IMR-90 (cell line): ENCODE data around the gene PLA2G1B. TPM values are rescaled to one million over a fixed set of nuclear protein-coding genes. Genes with fewer than 3 reads are reported as not detected.

Source experiments
- ATAC-seq: fragments of 200-7000 bp; cut with Tn5 transposase; 2 replicates; pipeline ENCODE4 v1.9.1; 2020; ENCODE audit warnings: low read depth, mild to moderate bottlenecking, moderate library complexity
- BruUV-seq: library from RNA; stranded (reverse); fragments of 400-500 nt; replicated peaks from 2 replicates; lab custom pipeline; 2021; lab: Mats Ljungman, UMichigan
- CTCF ChIA-PET: fragments of 300-600 bp; formaldehyde crosslinking; extraction: SDS; loops from one replicate; lab custom pipeline; 2021; ENCODE audit warnings: antibody characterized with exemption; lab: Yijun Ruan, JAX
- POLR2A ChIA-PET: fragments of 300-600 bp; sonication (Branson Sonifier 250); formaldehyde crosslinking; loops from one replicate; lab custom pipeline; 2022; ENCODE audit warnings: antibody characterized with exemption; ENCODE audit not compliant: unreplicated experiment; lab: Charles Lee
- DNase-seq: peaks from one replicate; pipeline ENCODE4 v3.0.0; 2013
- H2AFZ ChIP-seq: replicated peaks from 2 replicates; pipeline ENCODE3; 2013; ENCODE audit warnings: low read length, mild to moderate bottlenecking; ENCODE audit not compliant: poor library complexity
- H2AK5ac ChIP-seq: 2 replicates; pipeline ENCODE4 v1.6.1; 2013; ENCODE audit warnings: low read depth, low read length, inconsistent platforms
- H2AK9ac ChIP-seq: replicated peaks from 2 replicates; pipeline ENCODE3; 2013; ENCODE audit warnings: mild to moderate bottlenecking, low read depth, low read length, moderate library complexity; ENCODE audit not compliant: poor library complexity
- H2BK120ac ChIP-seq: 2 replicates; pipeline ENCODE4 v1.6.1; 2013; ENCODE audit warnings: low read depth, low read length, inconsistent platforms
- H2BK15ac ChIP-seq: 3 replicates; pipeline ENCODE4 v1.6.1; 2013; ENCODE audit warnings: low read depth, low read length, inconsistent platforms
- H2BK20ac ChIP-seq: 2 replicates; pipeline ENCODE4 v1.6.1; 2013; ENCODE audit warnings: low read depth, mild to moderate bottlenecking, inconsistent platforms, low read length, moderate library complexity
- H2BK5ac ChIP-seq: 2 replicates; pipeline ENCODE4 v1.6.1; 2013; ENCODE audit warnings: mild to moderate bottlenecking, low read depth, low read length, inconsistent platforms; ENCODE audit not compliant: poor library complexity, severe bottlenecking
- H3K14ac ChIP-seq: replicated peaks from 2 replicates; pipeline ENCODE4 v1.6.1; 2013; ENCODE audit warnings: low read depth, low read length, inconsistent platforms
- H3K18ac ChIP-seq: 2 replicates; pipeline ENCODE4 v1.6.1; 2013; ENCODE audit warnings: low read depth, low read length, control low read depth
- H3K23ac ChIP-seq: 2 replicates; pipeline ENCODE4 v1.6.1; 2013; ENCODE audit warnings: low read depth, low read length, inconsistent platforms
- H3K27ac ChIP-seq: 2 replicates; pipeline ENCODE4 v1.5.1; 2013; ENCODE audit warnings: mild to moderate bottlenecking, control low read depth, low read length; ENCODE audit not compliant: insufficient read depth
- H3K27me3 ChIP-seq: 2 replicates; pipeline ENCODE4 v1.6.1; 2013; ENCODE audit warnings: low read length; ENCODE audit not compliant: control insufficient read depth, insufficient read depth
- H3K36me3 ChIP-seq: 2 replicates; pipeline ENCODE4 v1.6.1; 2013; ENCODE audit warnings: low read length, mixed read lengths; ENCODE audit not compliant: control insufficient read depth, insufficient read depth
- H3K4ac ChIP-seq: 2 replicates; pipeline ENCODE4 v1.6.1; 2013; ENCODE audit warnings: low read depth, low read length, inconsistent platforms
- H3K4me1 ChIP-seq: 2 replicates; pipeline ENCODE4 v1.6.1; 2013; ENCODE audit warnings: low read length, mixed read lengths; ENCODE audit not compliant: control insufficient read depth, insufficient read depth
- H3K4me2 ChIP-seq: 2 replicates; pipeline ENCODE4 v1.6.1; 2013; ENCODE audit warnings: low read depth, mild to moderate bottlenecking, control low read depth, low read length, moderate library complexity
- H3K4me3 ChIP-seq: 2 replicates; pipeline ENCODE4 v1.5.1; 2013; ENCODE audit warnings: low read depth, mild to moderate bottlenecking, control low read depth, low read length, moderate library complexity; ENCODE audit not compliant: insufficient read depth
- H3K56ac ChIP-seq: 2 replicates; pipeline ENCODE4 v1.6.1; 2013; ENCODE audit warnings: low read length, inconsistent platforms; ENCODE audit not compliant: insufficient read depth; ENCODE audit errors: extremely low read depth
- H3K79me1 ChIP-seq, 2 experiments: 2 replicates each; pipeline ENCODE4 v1.6.1; 2013; ENCODE audit warnings: low read length in 2 of 2, inconsistent platforms in 1 of 2, low read depth in 1 of 2
- H3K9ac ChIP-seq: 2 replicates; pipeline ENCODE4 v1.6.1; 2013; ENCODE audit warnings: low read depth, low read length, control low read depth
- H3K9me1 ChIP-seq: 2 replicates; pipeline ENCODE4 v1.6.1; 2013; ENCODE audit warnings: low read length, inconsistent platforms; ENCODE audit not compliant: insufficient read depth
- H3K9me3 ChIP-seq: 2 replicates; pipeline ENCODE4 v1.6.1; 2013; ENCODE audit warnings: low read length; ENCODE audit not compliant: control insufficient read depth, insufficient read depth
- H4K20me1 ChIP-seq: 2 replicates; pipeline ENCODE4 v1.6.1; 2013; ENCODE audit warnings: low read length, inconsistent platforms; ENCODE audit not compliant: insufficient read depth
- H4K5ac ChIP-seq: 2 replicates; pipeline ENCODE4 v1.6.1; 2013; ENCODE audit warnings: mild to moderate bottlenecking, low read depth, low read length, control low read depth
- H4K8ac ChIP-seq, 2 experiments: 2 replicates each; pipeline ENCODE4 v1.6.1; 2013; ENCODE audit warnings: low read depth in 2 of 2, low read length in 2 of 2, control low read depth in 1 of 2, inconsistent platforms in 1 of 2
- H4K91ac ChIP-seq: 2 replicates; pipeline ENCODE4 v1.6.1; 2013; ENCODE audit warnings: low read depth, low read length, inconsistent platforms; ENCODE audit not compliant: insufficient read depth
- BHLHE40 ChIP-seq: fragments of 150-350 bp; IDR thresholded peaks from 2 replicates; pipeline ENCODE4 v1.6.1; 2016; ENCODE audit warnings: mild to moderate bottlenecking, low read depth, low read length
- FOS ChIP-seq: fragments of 150-350 bp; IDR thresholded peaks from 2 replicates; pipeline ENCODE4 v1.6.1; 2016; ENCODE audit warnings: low read depth, low read length
- MAFK ChIP-seq: IDR thresholded peaks from 2 replicates; pipeline ENCODE4 v1.6.1; 2012; ENCODE audit warnings: low read depth, low read length, improper control_type of control experiment
- MXI1 ChIP-seq: IDR thresholded peaks from 2 replicates; pipeline ENCODE4 v1.6.1; 2012; ENCODE audit warnings: low read depth, mild to moderate bottlenecking, low read length, moderate library complexity, borderline replicate concordance
- NFE2L2 ChIP-seq: fragments of 150-350 bp; IDR thresholded peaks from 2 replicates; pipeline ENCODE4 v1.6.1; 2016; ENCODE audit warnings: low read depth, mild to moderate bottlenecking, low read length
- POLR2A ChIP-seq: IDR thresholded peaks from 2 replicates; pipeline ENCODE4 v1.6.1; 2012; ENCODE audit warnings: mild to moderate bottlenecking, low read depth, low read length
- RAD21 ChIP-seq: IDR thresholded peaks from 2 replicates; pipeline ENCODE4 v1.6.1; 2012; ENCODE audit warnings: low read length, improper control_type of control experiment
- SMC3 ChIP-seq: fragments of 150-350 bp; IDR thresholded peaks from 2 replicates; pipeline ENCODE4 v1.6.1; 2016; ENCODE audit warnings: low read depth, mild to moderate bottlenecking, antibody characterized with exemption, low read length, moderate library complexity
- WGBS, 2 experiments: methylation state at CpG; one replicate each; pipeline versions ENCODE4 v1.1.5 to v1.1.7; 2013; ENCODE audit warnings: missing lambda C conversion rate in 2 of 2; ENCODE audit not compliant: insufficient read length in 1 of 2; ENCODE audit errors: extremely low coverage in 2 of 2; 5-methylcytosine and 5-hydroxymethylcytosine counted together
- dilution Hi-C: fragments of 300-500 bp; cut with HindIII; formaldehyde crosslinking; loops from one replicate; pipeline ENCODE4 v1.14.3; 2018; ENCODE audit warnings: low sequenced_read_pairs; ENCODE audit not compliant: unreplicated experiment
- in situ Hi-C: fragments of 300-500 bp; cut with MboI; formaldehyde crosslinking; loops from 3 replicates; pipeline ENCODE4 v1.14.3; 2019; ENCODE audit warnings: low sequenced_read_pairs, inconsistent platforms, mixed read lengths
- intact Hi-C: fragments of 100-400 bp; cut with micrococcal nuclease; formaldehyde crosslinking; loops from 2 replicates; pipeline ENCODE4 v1.10.0; 2022
- polyA plus RNA-seq, 3 experiments: library from polyadenylated mRNA; depleted of rRNA; stranded (reverse); fragments of >200 nt; gene quantifications; 2 replicates each; pipeline ENCODE4 v1.2.3, GENCODE V29; 2012; ENCODE audit warnings: low replicate concordance in 1 of 3
- total RNA-seq: library from RNA; depleted of rRNA; stranded (reverse); fragments of >200 nt; gene quantifications from 2 replicates; pipeline ENCODE4 v1.2.3, GENCODE V29; 2012
- TF ChIP-seq, protein P1 (sequence below): conservative IDR thresholded peaks from 2 replicates; pipeline ENCODE4 v1.5.1; 2012; ENCODE audit warnings: mild to moderate bottlenecking, low read depth, low read length, improper control_type of control experiment
- TF ChIP-seq, protein P2 (sequence below): fragments of 150-350 bp; IDR thresholded peaks from 2 replicates; pipeline ENCODE4 v1.6.1; 2017; ENCODE audit warnings: mild to moderate bottlenecking, antibody characterized with exemption, low read length, low read depth

PLA2G1B gene
- total and polyA plus RNA-seq, 2 of the 4 experiments (the other 2 are of a cell fraction): not detected

DNA sequence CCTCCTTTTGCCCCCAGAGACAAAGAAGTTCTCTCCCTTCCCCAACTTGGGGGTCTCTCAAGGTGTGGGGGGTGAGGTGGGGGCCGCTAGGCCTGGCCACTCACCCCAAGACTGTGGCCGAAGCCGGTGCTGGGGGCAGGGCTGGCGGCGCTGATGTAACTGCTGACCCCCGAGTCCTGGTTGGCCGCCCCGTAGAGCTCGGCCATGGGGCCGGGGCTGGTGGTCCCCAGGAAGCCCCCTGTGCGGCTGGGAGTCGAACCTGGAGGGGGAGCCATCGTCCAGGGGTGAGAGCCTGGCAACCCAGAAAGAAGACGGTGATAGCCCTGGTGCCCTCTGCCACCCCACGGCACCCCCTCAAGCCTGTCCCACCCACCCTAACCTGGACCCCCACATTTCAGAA lies 18.5 kb upstream of the PLA2G1B start:
- no peaks in the 10 kb centered on the region for H3K4me1 ChIP-seq
- ChIA-PET CTCF (no interaction called here), POLR2A (no interaction called here)
- intact Hi-C loops: no loop called here
- no peak overlapping the region for H4K8ac ChIP-seq
- H3K79me1 ChIP-seq: no peaks in the 10 kb centered on the region
- no peak overlapping the region for H2AK9ac ChIP-seq
- no peak overlapping the region for H2BK20ac ChIP-seq
- no peak for ATAC-seq
- no peak overlapping the region for H3K14ac ChIP-seq
- no peak overlapping the region for H3K27ac ChIP-seq
- H4K20me1 ChIP-seq: no peaks in the 10 kb centered on the region
- H2BK15ac ChIP-seq: no peak overlapping the region
- no peak overlapping the region for H2BK120ac ChIP-seq
- H3K18ac ChIP-seq: no peak overlapping the region
- no peaks in the 10 kb centered on the region for H3K36me3 ChIP-seq
- in situ Hi-C loops: loop anchor here (25.0 kb wide), 1 partner anchor 91 kb away; the partner anchor contains the start of genes COX6A1, GATC and TRIAP1
- no peaks in the 10 kb centered on the region for H3K9me3 ChIP-seq
- H2AFZ ChIP-seq: no peak overlapping the region
- no peak overlapping the region for H2AK5ac ChIP-seq
- H3K4ac ChIP-seq: no peak overlapping the region
- H3K56ac ChIP-seq: no peak overlapping the region
- no peak overlapping the region for H3K9ac ChIP-seq
- no TSS peak for BruUV-seq
- H4K5ac ChIP-seq: no peak overlapping the region
- DNase-seq: no peak
- TF ChIP-seq, protein P1, sequence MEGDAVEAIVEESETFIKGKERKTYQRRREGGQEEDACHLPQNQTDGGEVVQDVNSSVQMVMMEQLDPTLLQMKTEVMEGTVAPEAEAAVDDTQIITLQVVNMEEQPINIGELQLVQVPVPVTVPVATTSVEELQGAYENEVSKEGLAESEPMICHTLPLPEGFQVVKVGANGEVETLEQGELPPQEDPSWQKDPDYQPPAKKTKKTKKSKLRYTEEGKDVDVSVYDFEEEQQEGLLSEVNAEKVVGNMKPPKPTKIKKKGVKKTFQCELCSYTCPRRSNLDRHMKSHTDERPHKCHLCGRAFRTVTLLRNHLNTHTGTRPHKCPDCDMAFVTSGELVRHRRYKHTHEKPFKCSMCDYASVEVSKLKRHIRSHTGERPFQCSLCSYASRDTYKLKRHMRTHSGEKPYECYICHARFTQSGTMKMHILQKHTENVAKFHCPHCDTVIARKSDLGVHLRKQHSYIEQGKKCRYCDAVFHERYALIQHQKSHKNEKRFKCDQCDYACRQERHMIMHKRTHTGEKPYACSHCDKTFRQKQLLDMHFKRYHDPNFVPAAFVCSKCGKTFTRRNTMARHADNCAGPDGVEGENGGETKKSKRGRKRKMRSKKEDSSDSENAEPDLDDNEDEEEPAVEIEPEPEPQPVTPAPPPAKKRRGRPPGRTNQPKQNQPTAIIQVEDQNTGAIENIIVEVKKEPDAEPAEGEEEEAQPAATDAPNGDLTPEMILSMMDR: no peak
- TF ChIP-seq, protein P2, sequence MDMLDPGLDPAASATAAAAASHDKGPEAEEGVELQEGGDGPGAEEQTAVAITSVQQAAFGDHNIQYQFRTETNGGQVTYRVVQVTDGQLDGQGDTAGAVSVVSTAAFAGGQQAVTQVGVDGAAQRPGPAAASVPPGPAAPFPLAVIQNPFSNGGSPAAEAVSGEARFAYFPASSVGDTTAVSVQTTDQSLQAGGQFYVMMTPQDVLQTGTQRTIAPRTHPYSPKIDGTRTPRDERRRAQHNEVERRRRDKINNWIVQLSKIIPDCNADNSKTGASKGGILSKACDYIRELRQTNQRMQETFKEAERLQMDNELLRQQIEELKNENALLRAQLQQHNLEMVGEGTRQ: no peak
- TF ChIP-seq MXI1 (no peak), BHLHE40 (no peak), SMC3 (no peak), RAD21 (no peak), NFE2L2 (no peak), FOS (no peak), MAFK (no peak), POLR2A (no peak)
- no peak overlapping the region for H3K4me2 ChIP-seq
- no peak overlapping the region for H4K91ac ChIP-seq
- no peak overlapping the region for H2BK5ac ChIP-seq
- dilution Hi-C loops: no loop called here
- H3K23ac ChIP-seq: no peak overlapping the region
- H3K9me1 ChIP-seq: no peaks in the 10 kb centered on the region
- WGBS, 2 experiments: 91% methylated on average over 9 of the region's 15 CpGs; no CpG with 5 or more reads in 1 of the 2 experiments
- H3K27me3 ChIP-seq: peaks cover 39% of the 10 kb centered on the region
- no peak overlapping the region for H3K4me3 ChIP-seq
